ENCODE results near the gene TPM1.

GRCh38 chr15:63089260-63090043 lies 46.9 kb downstream of the TPM1 start:
- TF ChIP-seq POLR2A (IDR thresholded peaks at IDR 0.05) (no peak), CTCF (IDR thresholded peaks at IDR 0.05) (no peak), EP300 (IDR thresholded peaks at IDR 0.05) (no peak)

Measured in suprapubic skin (tissue), 3 donors.